Measurements from ENCODE around the gene PRDM8. TPM values are rescaled to one million over a fixed set of nuclear protein-coding genes. Genes with fewer than 3 reads are reported as not detected.

Gene PRDM8
- total RNA-seq, 1 donor, result 15.6 TPM

GRCh38 chr4:80215449-80216052, 18.2 kb downstream of the PRDM8 start:
- DNase-seq (ENCODE audit: low read depth), result peak; percentile 78
- H3K4me3 ChIP-seq (ENCODE audit: low read depth, low read length), result no peak overlapping the region
- peak; percentile 59 for TF ChIP-seq CTCF (IDR thresholded peaks at IDR 0.05; ENCODE audit: insufficient read depth, low read length)

GRCh38 chr4:80216100-80216761, 18.9 kb downstream of the PRDM8 start:
- no peak overlapping the region for H3K4me3 ChIP-seq (ENCODE audit: low read depth, low read length)
- no peak for DNase-seq (ENCODE audit: low read depth)
- TF ChIP-seq CTCF (IDR thresholded peaks at IDR 0.05; ENCODE audit: insufficient read depth, low read length), result no peak

- DNase-seq (ENCODE audit: low read depth), result peak; percentile 56
- H3K4me3 ChIP-seq (ENCODE audit: low read depth, low read length), result no peak overlapping the region
- TF ChIP-seq CTCF (IDR thresholded peaks at IDR 0.05; ENCODE audit: insufficient read depth, low read length), result no peak
Measured at GRCh38 chr4:80219301-80220025, 22.2 kb downstream of the PRDM8 start.

- no peak for TF ChIP-seq CTCF (IDR thresholded peaks at IDR 0.05; ENCODE audit: insufficient read depth, low read length)
- no peak overlapping the region for H3K4me3 ChIP-seq (ENCODE audit: low read depth, low read length)
- no peak for DNase-seq (ENCODE audit: low read depth)
Measured at GRCh38 chr4:80220711-80221110, 23.4 kb downstream of the PRDM8 start.

GRCh38 chr4:80221161-80221560, 23.9 kb downstream of the PRDM8 start:
- peak; percentile 55 for TF ChIP-seq CTCF (IDR thresholded peaks at IDR 0.05; ENCODE audit: insufficient read depth, low read length)
- DNase-seq (ENCODE audit: low read depth), result peak; percentile 74
- no peak overlapping the region for H3K4me3 ChIP-seq (ENCODE audit: low read depth, low read length)

GRCh38 chr4:80225595-80225994, 28.3 kb downstream of the PRDM8 start:
- peak; percentile 39 for DNase-seq (ENCODE audit: low read depth)
- H3K4me3 ChIP-seq (ENCODE audit: low read depth, low read length), result no peak overlapping the region

More at GRCh38 chr4:80225595-80225994, 28.3 kb downstream of the PRDM8 start:
- TF ChIP-seq CTCF (IDR thresholded peaks at IDR 0.05; ENCODE audit: insufficient read depth, low read length), result no peak

Data from fibroblast of the aortic adventitia (primary cell).